ENCODE results near the gene BICRA. TPM values are rescaled to one million over a fixed set of nuclear protein-coding genes. Genes with fewer than 3 reads are reported as not detected.

BICRA gene
- total and polyA plus RNA-seq, 9 of the 15 experiments (the other 6 are each of a cell fraction or from before 2014, with no cell fraction given), result 0.01 to 8.8 (median 1.2) TPM

GRCh38 chr19:47745010-47745901 is 136.3 kb downstream of the BICRA start, which contains the start of gene NOP53 (continued):
- TF ChIP-seq VEZF1 (CRISPR knock-in tag; IDR thresholded peaks at IDR 0.05), result peak; percentile 70
- TF ChIP-seq ATF2 (CRISPR knock-in tag; IDR thresholded peaks at IDR 0.05), result no peak
- no peak for TF ChIP-seq ZNF41 (CRISPR knock-in tag; conservative IDR thresholded peaks at IDR 0.05)
- peak; percentile 68; the same call in 1 of the 2 replicates for TF ChIP-seq ZNF282 (CRISPR knock-in tag; IDR thresholded peaks at IDR 0.05)
- TF ChIP-seq ZBTB2 (IDR thresholded peaks at IDR 0.05), result peak; percentile 79
- no peak for TF ChIP-seq PCBP2 (IDR thresholded peaks at IDR 0.05; ENCODE audit: low read depth, low read length, poor library complexity, severe bottlenecking)
- no peak for TF ChIP-seq SAFB2 (IDR thresholded peaks at IDR 0.05; ENCODE audit: borderline replicate concordance, low read depth, low read length, severe bottlenecking)
- TF ChIP-seq MLLT1 (IDR thresholded peaks at IDR 0.05), result no peak; a peak in 1 of 4 replicates
- no peak for TF ChIP-seq DPF2 (IDR thresholded peaks at IDR 0.05)
- no peak for TF ChIP-seq ARID1B (IDR thresholded peaks at IDR 0.05)
- TF ChIP-seq HOXB6 (CRISPR knock-in tag; IDR thresholded peaks at IDR 0.05; ENCODE audit: borderline replicate concordance), result no peak
- peak; percentile 74 for TF ChIP-seq ETS1 (conservative IDR thresholded peaks at IDR 0.05; ENCODE audit: control insufficient read depth, low read depth, low read length)
- TF ChIP-seq JUNB (CRISPR knock-in tag; conservative IDR thresholded peaks at IDR 0.05), result no peak
- no peak for TF ChIP-seq CBFB (CRISPR knock-in tag; IDR thresholded peaks at IDR 0.05)
- no peak for TF ChIP-seq ELF4 (CRISPR knock-in tag; IDR thresholded peaks at IDR 0.05)
- peak; percentile 43; the same call in 1 of the 2 replicates for TF ChIP-seq ZNF175 (CRISPR knock-in tag; IDR thresholded peaks at IDR 0.05; ENCODE audit: low read depth)
- TF ChIP-seq NFE2 (IDR thresholded peaks at IDR 0.05; ENCODE audit: low read depth), result no peak
- peak; percentile 84 for TF ChIP-seq ATF7 (IDR thresholded peaks at IDR 0.05)

All from K562 (cell line).